Measurements from ENCODE around the gene FALEC.

The FALEC gene

DNA sequence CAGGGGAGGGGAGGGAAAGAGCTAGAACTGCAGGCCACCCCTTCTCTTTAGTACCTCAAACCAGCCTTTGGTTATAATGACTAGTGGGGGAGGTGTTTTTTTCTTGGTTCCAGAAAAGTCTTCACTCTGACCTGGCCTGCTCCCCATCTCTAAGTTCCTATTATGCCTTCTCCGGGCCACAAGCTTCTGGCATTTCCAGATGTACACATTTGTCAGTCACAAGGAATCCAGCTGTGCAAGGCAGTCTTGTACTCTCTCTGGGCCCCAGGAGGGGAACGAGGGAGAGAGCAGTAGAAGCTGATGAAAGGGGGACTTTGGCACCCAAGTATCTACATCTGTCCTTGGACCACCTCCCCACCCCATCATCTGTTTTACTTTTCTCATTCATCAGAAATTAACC is 2.7 kb upstream of the FALEC start:
- DNase-seq, result no peak

DNA sequence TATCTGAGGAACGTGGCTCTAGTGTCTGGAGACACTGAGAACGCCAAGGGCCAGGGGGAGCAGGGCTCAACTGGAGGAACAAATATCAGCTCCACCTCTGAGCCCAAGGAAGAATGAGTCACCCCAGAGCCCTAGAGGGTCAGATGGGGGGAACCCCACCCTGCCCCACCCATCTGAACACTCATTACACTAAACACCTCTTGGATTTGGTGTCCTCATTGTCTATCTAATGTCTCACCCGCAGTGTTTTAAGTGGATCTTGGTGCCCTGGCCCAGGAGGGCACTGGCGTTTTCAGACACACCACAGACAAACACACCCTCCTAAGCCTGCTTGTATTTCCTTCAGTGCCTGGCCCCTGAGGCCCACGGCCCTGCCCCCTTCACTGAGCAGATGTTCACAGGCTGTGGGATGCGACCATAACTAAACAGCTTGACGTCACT is 2.2 kb upstream of the FALEC start:
- DNase-seq, result no peak

DNA sequence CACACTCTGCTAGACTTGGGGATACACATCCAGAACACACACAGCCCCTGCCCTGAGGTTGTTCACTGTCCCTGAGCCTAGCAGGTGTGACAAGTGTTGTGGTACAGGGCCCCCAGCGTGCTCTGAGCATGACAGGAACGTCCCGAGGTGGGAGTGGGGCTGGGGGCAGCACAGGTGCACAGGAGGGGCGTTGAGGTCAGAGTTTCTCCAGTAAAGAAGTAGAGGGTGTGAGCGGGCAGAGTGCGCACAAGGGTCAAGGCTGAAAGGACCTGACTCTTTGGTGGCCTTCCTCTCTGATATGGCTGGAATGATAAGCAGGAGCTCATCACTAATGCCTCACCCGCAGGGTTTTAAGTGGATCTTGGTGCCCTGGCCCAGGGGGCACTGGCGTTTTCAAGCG is 1.3 kb upstream of the FALEC start:
- DNase-seq, result no peak

DNA sequence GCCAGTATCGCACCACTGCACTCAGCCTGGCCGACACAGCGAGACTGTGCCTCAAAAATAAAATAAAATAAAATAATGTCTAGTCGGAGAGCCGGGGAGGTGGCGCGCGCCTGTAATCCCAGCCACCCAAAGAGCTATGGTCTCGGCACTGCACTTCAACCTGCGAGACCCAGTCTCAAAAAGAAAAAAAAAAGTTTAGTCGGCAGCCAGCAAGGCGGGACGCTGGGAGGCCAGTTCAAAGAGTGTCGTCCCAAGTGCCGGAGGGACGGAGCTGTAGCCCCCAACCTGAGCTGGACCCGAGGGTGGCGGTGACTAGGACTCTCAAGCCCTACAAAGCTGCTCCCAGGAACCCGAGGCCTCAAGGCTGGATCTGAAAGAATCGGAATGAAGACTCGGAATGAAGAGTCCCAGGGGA is 632 bp upstream of the FALEC start:
- DNase-seq, result no peak

DNA sequence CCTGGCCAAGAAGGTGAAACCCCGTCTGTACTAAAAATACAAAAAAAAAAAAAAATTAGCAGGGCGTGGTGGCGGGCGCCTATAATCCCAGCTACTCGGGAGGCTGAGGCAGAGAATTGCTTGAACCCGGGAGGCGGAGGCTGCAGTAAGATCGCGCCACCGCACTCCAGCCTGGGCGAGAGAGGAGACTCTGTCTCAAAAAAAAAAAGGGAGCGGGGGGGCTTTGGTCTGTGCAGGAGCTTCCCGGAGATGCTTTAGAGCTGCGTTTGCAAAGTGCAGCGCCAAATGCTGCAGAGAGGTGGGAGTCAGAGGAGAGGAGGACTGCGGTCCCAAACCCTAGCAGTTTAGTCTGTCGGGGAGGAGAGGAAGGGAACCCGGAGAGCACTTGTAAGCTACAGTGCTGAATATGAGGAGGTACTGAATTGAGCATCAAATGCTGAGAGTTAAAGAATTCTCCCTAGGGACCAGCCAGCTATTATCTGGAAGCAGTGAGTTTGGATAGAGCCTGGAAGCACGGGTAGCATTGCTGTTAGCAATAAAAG is 569 bp downstream of the FALEC start:
- no peak for DNase-seq

DNA sequence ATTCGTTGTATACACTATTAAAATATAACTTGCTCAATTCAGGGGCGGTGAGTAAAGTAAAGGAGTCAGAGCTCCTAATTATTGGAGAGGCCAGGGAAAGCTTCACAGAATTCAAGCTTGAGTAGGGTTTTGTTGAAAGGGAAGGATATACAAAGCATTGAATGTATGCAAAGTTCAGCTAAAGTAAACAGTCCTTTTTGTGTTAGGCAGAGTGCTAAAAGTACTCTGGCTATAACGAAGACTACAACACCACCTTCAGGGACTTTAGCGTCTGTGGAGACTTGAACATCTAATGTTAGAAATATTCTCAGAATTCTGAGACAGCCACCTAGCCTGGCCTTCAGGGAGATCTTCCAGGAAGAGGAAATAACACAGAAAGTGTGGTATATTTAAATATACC is 1.1 kb downstream of the FALEC start:
- no peak for DNase-seq

DNA sequence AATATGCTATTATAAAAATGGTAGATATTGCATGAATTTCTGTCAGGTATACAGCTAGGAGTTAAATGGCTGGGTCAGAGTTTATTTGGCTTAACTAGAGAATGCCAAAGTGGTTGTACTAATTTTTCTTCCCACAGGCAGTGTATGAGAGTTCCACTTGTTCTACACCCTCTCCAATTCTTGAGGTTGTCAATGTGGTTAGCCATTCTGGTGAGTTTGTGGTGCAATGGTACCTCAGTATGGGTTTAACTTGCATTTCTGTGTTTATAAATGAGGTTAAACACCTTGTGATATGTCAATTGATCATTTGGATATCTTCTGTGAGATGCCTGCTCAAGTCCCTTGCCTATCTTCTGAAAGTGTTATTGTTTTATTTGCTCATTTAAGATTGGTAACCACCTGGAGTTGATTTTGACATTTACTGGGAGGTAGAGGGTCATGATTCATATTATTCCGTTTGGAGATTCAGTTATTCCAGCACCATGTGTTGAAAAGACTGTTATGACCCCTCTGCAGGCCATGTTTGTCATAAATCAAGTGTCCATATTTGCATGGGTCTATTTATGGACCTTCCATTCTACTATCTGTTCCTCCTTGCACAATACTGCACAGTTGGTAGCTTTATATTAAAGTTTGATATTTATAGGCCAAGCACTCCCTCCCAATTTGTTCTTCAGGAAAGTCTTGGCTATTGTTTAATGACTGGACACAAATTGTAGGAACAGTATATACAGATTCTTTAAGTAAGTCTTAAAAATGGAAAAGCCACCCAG is 5.8 kb downstream of the FALEC start:
- DNase-seq, result no peak

DNA sequence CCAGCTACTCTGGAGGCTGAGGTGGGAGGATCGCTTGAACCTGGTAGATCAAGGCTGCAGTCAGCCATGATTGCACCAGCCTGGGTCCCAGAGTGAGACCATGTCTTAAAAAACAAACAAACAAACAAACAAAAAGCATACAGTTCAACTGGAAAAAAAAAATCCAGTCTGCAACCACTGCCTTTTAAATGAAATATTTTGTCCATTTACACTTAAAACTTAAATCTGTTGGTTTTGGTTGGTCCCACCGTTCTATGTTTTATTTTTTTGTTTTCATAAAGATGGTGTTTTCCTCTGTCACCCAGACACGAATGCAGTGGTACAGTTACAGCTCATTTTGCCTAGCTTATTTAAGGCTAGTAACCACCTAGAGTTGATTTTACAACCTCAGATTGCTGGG is 9.8 kb downstream of the FALEC start:
- no peak for DNase-seq

DNA sequence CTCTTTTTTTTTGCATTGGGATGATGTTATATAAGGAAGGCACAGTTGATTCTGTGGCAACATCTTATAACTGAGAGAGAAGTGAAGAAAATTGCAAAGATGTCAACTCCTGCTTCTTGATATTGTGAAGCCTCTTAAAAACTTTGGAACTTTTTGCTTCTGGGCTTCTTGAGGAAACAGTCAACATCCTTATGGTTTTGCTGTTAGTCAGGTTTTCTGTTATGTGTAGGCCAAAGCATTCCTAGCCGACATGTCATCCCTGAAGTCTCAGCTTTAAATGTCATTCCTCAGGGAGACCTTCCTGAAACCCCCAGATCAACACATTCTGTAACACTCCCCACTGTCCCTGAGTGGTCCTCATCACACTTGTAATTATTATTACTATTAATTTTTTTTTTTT is 12.6 kb downstream of the FALEC start:
- no peak for DNase-seq

DNA sequence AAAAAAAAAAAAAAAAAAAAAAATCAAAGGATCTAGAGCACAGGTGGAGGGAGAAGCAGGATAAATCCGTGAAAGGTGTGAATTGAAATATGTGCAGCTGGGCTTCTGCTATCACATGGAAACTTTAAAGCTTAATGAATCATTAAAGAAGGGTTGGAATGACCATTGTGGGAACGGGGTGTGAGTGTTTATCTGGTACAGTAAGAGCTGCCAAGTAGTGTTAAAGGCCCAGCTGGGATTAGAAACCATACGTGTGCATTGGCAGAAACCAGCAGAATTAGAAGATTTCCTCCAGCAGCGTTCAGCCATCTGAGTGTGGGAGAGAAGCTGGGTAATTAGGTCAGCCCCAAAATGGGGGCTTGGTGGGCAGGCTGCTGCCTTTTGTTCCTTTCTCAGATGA is 13.5 kb downstream of the FALEC start:
- DNase-seq, result no peak

DNA sequence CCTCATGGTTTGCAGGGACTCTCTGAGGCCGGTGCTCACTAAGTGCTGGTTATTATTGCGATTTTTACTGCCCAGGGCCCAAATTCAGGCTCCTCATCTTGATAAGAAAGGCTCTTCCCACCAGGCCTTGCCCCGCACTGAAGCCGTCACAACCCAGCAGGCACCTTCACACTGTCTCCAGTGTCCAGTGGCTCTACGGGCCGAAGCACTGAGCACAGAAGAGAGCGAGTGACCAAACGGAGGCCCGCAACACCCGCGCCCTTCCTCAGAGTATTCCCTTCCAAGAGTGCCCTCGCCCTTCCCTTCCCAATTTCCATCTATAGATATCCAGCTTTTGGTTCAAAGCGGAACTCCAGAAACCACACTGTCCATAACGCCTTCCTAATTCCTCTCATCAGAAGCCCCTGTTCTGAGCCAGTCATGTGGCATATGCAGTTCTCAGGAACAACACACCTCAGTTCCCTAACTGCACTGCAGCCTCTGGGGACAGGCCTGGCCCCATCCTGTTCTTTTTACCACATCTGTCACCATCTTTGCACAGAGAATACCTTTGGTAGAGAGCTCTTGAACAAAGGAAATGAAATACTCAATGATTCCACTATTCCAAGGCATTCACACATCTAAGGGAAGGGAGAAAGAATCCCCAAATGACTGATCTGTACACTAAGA is 15.1 kb downstream of the FALEC start:
- no peak for DNase-seq

DNA sequence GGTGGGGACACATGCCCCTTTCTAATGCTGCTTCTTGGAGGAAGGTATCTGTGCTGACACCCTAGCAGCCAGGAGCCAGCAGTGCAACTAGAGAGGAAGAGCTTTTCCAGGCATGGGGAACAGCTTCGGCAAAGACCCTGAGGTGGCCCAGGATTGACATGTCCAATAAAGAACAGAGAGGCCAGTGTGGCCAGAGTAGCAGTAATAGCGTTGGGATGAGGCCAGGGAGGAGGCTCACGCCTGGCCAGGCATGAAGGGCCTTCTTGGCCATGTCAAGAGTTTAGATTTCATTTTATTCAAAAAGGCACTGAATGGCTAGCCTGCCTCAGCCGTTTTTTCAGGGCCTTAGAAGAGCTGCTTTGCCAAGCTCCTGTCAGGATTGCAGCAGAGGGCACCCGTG is 17.3 kb downstream of the FALEC start:
- DNase-seq, result no peak

DNA sequence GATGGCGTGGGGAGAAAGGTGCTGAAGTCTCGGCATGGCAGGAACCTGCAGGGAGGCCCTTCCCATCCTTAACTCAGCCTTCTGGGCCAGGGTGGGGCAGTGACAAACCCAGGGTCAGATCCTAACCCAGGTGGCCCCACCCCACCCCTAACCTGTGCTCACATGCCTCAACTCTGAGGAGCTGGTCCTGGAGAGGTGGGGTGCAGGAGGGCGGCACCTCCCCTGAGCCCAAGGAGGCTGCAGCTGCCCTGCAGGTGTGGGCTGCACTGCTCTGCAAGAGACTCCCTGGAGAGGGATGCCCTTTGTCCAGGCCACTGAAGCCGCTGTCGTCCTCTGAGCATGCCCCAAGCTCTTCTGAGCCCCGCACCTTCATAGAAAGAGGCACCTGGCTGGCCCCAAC is 18.4 kb downstream of the FALEC start:
- DNase-seq, result no peak

DNA sequence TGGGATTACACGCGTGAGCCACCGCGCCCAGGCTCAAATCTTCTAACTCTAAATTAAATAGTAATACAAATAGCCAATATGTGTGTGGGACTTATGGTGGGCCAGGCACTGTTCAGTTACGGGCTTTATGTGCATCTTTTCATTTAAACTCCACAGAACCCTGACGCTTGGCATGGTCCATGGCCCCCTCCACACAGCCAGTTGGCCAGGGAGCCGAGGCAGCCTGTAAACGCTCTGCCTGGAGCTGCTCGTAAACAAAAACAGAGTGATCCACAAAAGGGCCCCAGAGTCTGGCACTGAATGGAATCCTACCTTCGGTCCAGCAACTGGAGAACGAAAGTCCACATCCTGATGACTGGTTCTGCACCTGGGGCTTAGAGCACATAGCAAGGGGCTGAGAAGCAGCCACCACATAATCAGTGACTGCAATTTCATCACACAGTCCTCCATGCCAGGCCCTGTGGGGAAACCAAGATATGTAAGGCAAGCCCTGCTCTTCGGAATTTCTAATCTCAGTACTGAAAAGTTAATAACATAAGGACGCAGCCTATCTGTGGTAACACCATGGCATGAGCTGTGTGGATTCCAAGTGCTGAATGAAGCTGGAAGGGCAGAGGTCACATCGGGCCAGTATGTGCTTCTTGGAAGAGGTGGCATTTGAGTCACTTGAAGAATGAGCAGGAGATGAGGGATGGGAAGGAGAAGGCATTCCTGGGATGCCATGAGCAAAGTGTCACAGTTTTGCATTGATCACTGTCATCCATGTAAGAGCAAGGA is 20.1 kb downstream of the FALEC start:
- no peak for DNase-seq

DNA sequence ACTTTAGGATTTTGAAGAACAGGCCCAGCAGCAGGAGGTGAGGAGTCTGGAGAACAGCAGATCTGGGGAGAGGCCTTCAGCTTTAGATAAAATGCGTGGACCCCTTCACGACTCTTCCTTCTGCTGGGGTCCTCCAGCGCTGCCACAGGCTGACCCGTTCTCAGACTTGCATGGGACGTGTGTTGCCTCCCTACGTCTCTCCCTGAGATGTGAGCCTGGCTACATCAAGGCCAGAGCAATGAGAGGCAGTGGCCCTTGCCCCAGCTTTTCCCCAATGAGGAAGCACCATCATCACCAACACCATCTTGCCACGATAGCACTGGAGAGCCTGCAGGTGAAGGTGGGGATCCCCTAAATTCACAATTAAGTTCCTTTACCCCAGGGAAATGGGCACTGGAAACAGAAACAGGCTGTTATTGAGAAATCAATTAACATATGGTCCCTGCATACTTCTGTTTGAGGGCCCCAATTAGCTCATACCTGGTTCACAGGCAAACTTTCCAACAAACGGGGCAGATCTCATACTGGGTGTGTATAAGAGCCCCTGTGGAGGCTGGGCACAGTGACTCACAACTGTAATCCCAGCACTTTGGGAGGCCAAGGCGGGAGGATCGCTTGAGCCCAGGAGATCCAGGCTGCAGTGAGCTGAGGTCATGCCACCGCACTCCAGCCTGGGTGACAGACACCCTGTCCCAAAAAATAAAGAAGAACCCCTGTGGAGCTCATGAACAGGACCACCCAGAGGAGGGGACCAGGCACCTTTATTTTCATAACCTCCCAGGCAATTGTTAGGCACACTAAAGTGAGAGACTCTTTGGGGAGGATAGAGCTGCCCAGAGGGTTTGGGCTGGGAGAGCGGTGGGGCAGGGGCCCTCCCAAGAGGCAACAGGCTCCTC is 21.5 kb downstream of the FALEC start:
- no peak for DNase-seq

DNA sequence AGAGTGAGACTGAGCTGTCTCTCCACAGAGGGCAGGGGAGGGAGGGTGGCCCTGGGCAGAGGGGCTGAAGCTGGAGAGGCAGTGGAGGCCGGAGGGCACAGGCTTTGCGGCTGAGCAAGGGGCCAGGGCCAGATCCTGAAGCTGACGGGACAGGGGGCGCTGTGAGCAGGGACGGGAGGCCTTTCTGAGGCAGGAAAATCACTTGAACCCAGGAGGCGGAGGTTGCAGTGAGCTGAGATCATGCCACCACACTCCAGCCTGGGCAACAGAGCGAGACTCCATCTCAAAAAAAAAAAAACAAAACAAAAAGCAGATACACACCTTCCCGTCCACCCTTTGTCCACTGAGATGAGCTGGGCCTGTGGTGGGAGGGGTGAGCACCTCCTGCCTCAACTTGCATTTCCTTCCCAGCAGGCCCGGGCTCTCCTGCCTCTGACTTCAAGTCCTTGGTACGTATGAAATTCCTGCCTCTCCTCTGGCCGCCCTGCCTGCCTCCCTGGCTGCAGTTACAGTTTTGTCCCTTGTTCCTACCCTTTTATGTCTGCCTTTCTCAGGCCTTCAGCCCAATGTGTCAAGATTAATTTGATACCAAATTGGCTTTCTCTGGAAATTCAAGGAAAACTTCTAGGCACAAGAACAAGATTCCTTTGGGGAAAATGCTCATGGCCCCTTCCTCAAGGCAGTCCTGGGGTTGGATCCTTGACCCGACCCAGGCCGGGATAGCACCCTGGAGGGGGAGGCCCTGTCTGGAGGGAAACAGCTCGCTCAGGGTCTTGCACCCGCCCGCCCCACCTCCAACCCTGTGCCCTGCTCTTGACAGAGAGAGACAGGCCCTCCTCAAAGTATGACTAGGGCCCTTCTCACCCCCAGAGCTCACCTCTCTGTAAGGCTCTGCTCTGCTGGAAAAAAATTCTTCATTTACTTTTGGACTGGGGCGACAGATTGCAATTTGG is 22.5 kb downstream of the FALEC start:
- DNase-seq, result no peak

DNA sequence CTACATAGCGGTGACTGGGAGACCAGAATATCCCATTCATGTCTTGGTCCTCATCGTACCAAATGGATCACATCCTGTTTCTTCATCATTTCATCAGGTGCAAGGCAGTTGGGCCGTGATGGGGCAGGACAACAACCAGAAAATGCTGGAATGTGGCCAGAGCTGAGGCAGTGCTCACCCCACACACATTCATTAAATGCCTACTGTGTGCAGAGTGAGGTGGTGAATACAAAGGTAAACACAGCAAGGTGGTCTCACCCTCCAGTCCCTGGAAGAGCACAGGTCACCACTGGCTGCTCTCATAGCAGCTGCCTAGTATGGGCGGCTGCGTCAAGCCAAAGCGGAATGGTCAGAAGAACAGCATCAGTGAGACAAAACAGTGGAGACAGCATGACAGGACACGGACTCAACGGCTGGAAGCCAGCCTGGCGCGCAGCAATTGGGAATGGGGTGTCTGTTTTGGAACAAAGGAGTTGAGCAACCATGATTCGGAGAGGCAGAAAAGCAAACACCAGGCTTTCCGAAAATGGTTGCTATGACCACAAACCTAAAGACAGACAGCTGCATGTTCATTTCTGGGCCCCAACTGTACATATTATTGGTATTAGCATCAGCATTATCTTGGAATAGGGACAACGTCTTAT is 28.1 kb downstream of the FALEC start:
- DNase-seq, result no peak

DNA sequence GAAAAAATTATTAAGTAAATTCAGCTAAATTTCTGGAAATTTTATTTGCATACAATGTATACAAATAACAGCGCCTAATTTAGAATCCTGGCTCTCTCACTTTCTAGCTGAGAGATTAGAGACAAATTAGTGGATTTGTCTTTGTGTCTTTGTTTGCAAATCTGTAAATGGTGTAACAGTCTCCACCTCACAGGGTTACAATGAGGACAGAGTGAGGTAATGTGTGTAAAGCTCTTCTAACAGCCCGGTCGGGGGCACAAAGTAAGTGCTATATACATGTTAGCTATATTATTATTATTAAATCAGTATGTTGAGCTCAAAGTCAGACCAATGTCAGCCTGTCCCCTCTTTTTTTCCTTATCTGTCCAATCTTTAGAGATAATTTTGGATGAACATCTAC is 28.7 kb downstream of the FALEC start:
- DNase-seq, result no peak

DNA sequence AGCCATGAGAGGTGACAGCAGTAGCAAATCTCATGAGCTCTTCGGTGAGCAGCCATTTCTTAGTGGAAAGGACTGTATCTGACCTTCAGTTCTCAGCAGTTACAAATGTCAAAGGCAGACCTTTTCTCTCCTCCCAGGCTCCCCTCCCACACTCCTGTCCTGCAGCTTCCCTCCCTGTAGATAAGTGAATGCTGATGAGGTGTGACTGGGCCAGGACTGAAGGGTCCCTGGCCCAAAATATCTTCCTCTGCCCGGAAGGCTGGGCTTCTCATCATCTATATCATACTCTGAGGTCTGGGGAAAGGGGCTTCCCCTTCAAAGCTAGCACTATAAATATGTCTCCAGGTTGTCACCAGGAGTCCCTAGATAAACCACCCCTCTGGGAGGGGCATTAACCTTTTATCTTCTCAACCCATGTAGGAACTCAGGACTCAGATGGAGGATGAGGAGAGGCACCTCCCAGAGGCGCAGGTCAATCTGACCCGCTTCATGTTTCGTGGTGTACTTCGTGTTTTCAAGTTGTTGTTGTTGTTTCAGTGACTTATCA is 30.0 kb downstream of the FALEC start:
- no peak for DNase-seq

DNA sequence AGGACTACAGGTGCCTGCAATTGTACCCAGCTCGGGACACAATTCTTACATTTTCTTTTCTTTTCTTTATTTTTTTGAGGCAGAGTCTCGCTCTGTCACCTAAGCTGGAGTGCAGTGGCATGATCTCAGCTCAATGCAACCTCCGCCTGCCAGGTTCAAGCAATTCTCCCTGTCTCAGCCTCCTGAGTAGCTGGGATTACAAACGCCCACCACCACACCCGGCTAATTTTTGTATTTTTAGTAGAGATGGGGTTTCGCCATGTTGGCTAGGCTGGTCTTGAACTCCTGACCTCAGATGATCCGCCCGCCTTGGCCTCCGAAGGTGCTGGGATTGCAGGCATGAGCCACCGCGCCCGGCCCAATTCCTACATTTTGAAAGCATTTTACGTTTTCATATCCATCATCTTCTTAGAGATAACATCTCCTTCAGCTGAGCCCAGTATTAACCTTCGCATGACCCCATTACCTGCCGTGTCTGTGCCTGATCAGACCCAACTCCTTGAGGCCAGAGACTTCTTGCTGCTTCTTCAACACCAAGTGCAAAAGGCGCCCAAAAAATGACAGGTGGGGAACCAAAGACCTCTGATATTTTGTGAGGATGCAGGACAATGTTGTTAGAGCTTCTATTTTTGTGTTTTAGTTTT is 30.9 kb downstream of the FALEC start:
- no peak for DNase-seq
